HPDE6-E6E7 (cell line): Measurements from ENCODE around the gene CCDC124.
"Not testable (repeated sequence)": the region's sequence is repeated elsewhere in the genome, so short reads cannot be mapped to it uniquely, and the experiment has no call there.

Source experiments
- DNase-seq: peaks from one replicate; pipeline ENCODE4 v3.0.0; 2011; ENCODE audit warnings: missing footprints; ENCODE audit errors: extremely low spot score

CCDC124 gene

GRCh38 chr19:17932485-17933338 is at the start of gene CCDC124:
Gene CCDC124, plus strand, starts transcription at chr19:17933015. Its CDS starts 3,406 bp downstream, at chr19:17936421.
- peak; percentile 93 for DNase-seq

GRCh38 chr19:17883627-17884410 is 49.0 kb upstream of the CCDC124 start:
- no peak for DNase-seq

GRCh38 chr19:17886515-17886914 is 46.3 kb upstream of the CCDC124 start:
- no peak for DNase-seq

GRCh38 chr19:17887221-17887620 is 45.6 kb upstream of the CCDC124 start:
- not testable (repeated sequence) for DNase-seq

- DNase-seq = no peak
Measured at GRCh38 chr19:17888260-17888659, 44.6 kb upstream of the CCDC124 start.

- DNase-seq = no peak
Measured at GRCh38 chr19:17889609-17890214, 43.1 kb upstream of the CCDC124 start.

- DNase-seq = no peak
Measured at GRCh38 chr19:17893766-17894165, 39.0 kb upstream of the CCDC124 start.

GRCh38 chr19:17902701-17903100 is 30.1 kb upstream of the CCDC124 start:
- DNase-seq = no peak

GRCh38 chr19:17908244-17908643 is 24.6 kb upstream of the CCDC124 start:
- DNase-seq = no peak

- no peak for DNase-seq
Measured at GRCh38 chr19:17909003-17909732, 23.6 kb upstream of the CCDC124 start.

- DNase-seq = no peak
Measured at GRCh38 chr19:17910791-17911360, 21.9 kb upstream of the CCDC124 start.

GRCh38 chr19:17915940-17916593 is 16.7 kb upstream of the CCDC124 start:
- no peak for DNase-seq

- DNase-seq = not testable (repeated sequence)
Measured at GRCh38 chr19:17918151-17918550, 14.7 kb upstream of the CCDC124 start.

- not testable (repeated sequence) for DNase-seq
Measured at GRCh38 chr19:17919122-17919521, 13.7 kb upstream of the CCDC124 start.

GRCh38 chr19:17920527-17920926 is 12.3 kb upstream of the CCDC124 start:
- DNase-seq = no peak

- DNase-seq = no peak
Measured at GRCh38 chr19:17922138-17922537, 10.7 kb upstream of the CCDC124 start.

GRCh38 chr19:17926044-17926443 is 6.8 kb upstream of the CCDC124 start:
- no peak for DNase-seq

GRCh38 chr19:17929056-17929455 is 3.8 kb upstream of the CCDC124 start:
- no peak for DNase-seq

GRCh38 chr19:17931532-17932191 is 1.2 kb upstream of the CCDC124 start:
- no peak for DNase-seq

GRCh38 chr19:17933414-17934129 is 757 bp downstream of the CCDC124 start:
- peak; percentile 68 for DNase-seq
